H9 (cell line): ENCODE measurements around the gene RADIL. TPM values are rescaled to one million over a fixed set of nuclear protein-coding genes. Genes with fewer than 3 reads are reported as not detected.

Source experiments
- DNase-seq: peaks from one replicate; pipeline ENCODE4 v3.0.0-alpha.2; 2017
- H2AFZ ChIP-seq: one replicate; pipeline ENCODE4 v1.6.1; 2013; ENCODE audit warnings: mild to moderate bottlenecking, low read length, control low read depth, moderate library complexity
- H2AK5ac ChIP-seq: 2 replicates; pipeline ENCODE4 v1.6.1; 2013; ENCODE audit warnings: low read length, control low read depth, mixed read lengths; ENCODE audit not compliant: insufficient read length
- H2BK120ac ChIP-seq: one replicate; pipeline ENCODE4 v1.6.1; 2013; ENCODE audit warnings: low read depth, mild to moderate bottlenecking, low read length, control low read depth, inconsistent platforms; ENCODE audit not compliant: poor library complexity, severe bottlenecking
- H2BK12ac ChIP-seq: 2 replicates; pipeline ENCODE4 v1.6.1; 2013; ENCODE audit warnings: low read length, control low read depth, mixed read lengths, low read depth; ENCODE audit not compliant: insufficient read length
- H2BK15ac ChIP-seq: 2 replicates; pipeline ENCODE4 v1.6.1; 2013; ENCODE audit warnings: low read depth, low read length, control low read depth
- H2BK20ac ChIP-seq: one replicate; pipeline ENCODE4 v1.6.1; 2013; ENCODE audit warnings: low read depth, mild to moderate bottlenecking, low read length, control low read depth, inconsistent platforms; ENCODE audit not compliant: poor library complexity, severe bottlenecking
- H2BK5ac ChIP-seq: 2 replicates; pipeline ENCODE4 v1.6.1; 2013; ENCODE audit warnings: low read length, control low read depth, mixed read lengths; ENCODE audit not compliant: insufficient read length
- H3K14ac ChIP-seq: 2 replicates; pipeline ENCODE4 v1.6.1; 2013; ENCODE audit warnings: low read length, control low read depth; ENCODE audit not compliant: insufficient read depth
- H3K18ac ChIP-seq: 2 replicates; pipeline ENCODE4 v1.6.1; 2013; ENCODE audit warnings: low read depth, mild to moderate bottlenecking, mixed read lengths, low read length, control low read depth; ENCODE audit not compliant: insufficient read length
- H3K23ac ChIP-seq: 2 replicates; pipeline ENCODE4 v1.6.1; 2013; ENCODE audit warnings: low read length, control low read depth, mixed read lengths, low read depth; ENCODE audit not compliant: insufficient read length
- H3K23me2 ChIP-seq: 2 replicates; pipeline ENCODE4 v1.6.1; 2013; ENCODE audit warnings: low read depth, mild to moderate bottlenecking, mixed read lengths, low read length, control low read depth; ENCODE audit not compliant: insufficient read length, poor library complexity, severe bottlenecking
- H3K27ac ChIP-seq: 2 replicates; pipeline ENCODE4 v1.5.1; 2013; ENCODE audit warnings: low read length, control low read depth, mixed read lengths, low read depth; ENCODE audit not compliant: insufficient read length
- H3K27me3 ChIP-seq: 2 replicates; pipeline ENCODE4 v1.6.1; 2013; ENCODE audit warnings: low read length, control low read depth, inconsistent platforms; ENCODE audit not compliant: insufficient read depth
- H3K4ac ChIP-seq: 2 replicates; pipeline ENCODE4 v1.6.1; 2013; ENCODE audit warnings: low read depth, mild to moderate bottlenecking, control low read depth, inconsistent platforms, low read length, moderate library complexity
- H3K4me1 ChIP-seq: 2 replicates; pipeline ENCODE4 v1.6.1; 2013; ENCODE audit warnings: low read length, control low read depth, inconsistent platforms; ENCODE audit not compliant: insufficient read depth
- H3K4me2 ChIP-seq: 2 replicates; pipeline ENCODE4 v1.6.1; 2013; ENCODE audit warnings: low read length, control low read depth, mixed read lengths; ENCODE audit not compliant: insufficient read length, insufficient read depth
- H3K56ac ChIP-seq: 2 replicates; pipeline ENCODE4 v1.6.1; 2013; ENCODE audit warnings: low read depth, mild to moderate bottlenecking, mixed read lengths, low read length, control low read depth; ENCODE audit not compliant: insufficient read length
- H3K79me1 ChIP-seq: 2 replicates; pipeline ENCODE4 v1.6.1; 2013; ENCODE audit warnings: low read depth, mild to moderate bottlenecking, moderate library complexity, low read length, control low read depth, inconsistent platforms; ENCODE audit not compliant: insufficient read depth, poor library complexity, severe bottlenecking
- H3K79me2 ChIP-seq: 2 replicates; pipeline ENCODE4 v1.6.1; 2013; ENCODE audit warnings: low read length, control low read depth, inconsistent platforms; ENCODE audit not compliant: insufficient read depth
- H3K9ac ChIP-seq: 2 replicates; pipeline ENCODE4 v1.6.1; 2013; ENCODE audit warnings: low read length, control low read depth, mixed read lengths; ENCODE audit not compliant: insufficient read length; ENCODE audit errors: extremely low read depth
- H3K9me3 ChIP-seq: one replicate; pipeline ENCODE4 v1.6.1; 2013; ENCODE audit warnings: low read depth, low read length, inconsistent platforms; ENCODE audit not compliant: control insufficient read depth
- H3T11ph ChIP-seq: one replicate; pipeline ENCODE4 v1.6.1; 2013; ENCODE audit warnings: mild to moderate bottlenecking, low read length, control low read depth, inconsistent platforms
- H4K20me1 ChIP-seq: one replicate; pipeline ENCODE4 v1.6.1; 2013; ENCODE audit not compliant: control insufficient read depth, insufficient read length, insufficient read depth
- H4K5ac ChIP-seq: 2 replicates; pipeline ENCODE4 v1.6.1; 2013; ENCODE audit warnings: low read depth, mild to moderate bottlenecking, mixed read lengths, low read length, control low read depth; ENCODE audit not compliant: insufficient read length
- H4K8ac ChIP-seq: replicated peaks from 2 replicates; pipeline ENCODE4 v1.6.1; 2013; ENCODE audit warnings: low read length, control low read depth, mixed read lengths, low read depth; ENCODE audit not compliant: insufficient read length
- H4K91ac ChIP-seq: 2 replicates; pipeline ENCODE4 v1.6.1; 2013; ENCODE audit warnings: low read depth, mild to moderate bottlenecking, moderate library complexity, mixed read lengths, low read length, control low read depth; ENCODE audit not compliant: insufficient read length
- H3K27ac Mint-ChIP-seq, 3 experiments: 2 replicates in 2 of 3; 3 replicates in 1 of 3; pipeline ENCODE4 v1.8.0; 2020 to 2021; ENCODE audit warnings: mixed read lengths in 3 of 3, mild to moderate bottlenecking in 1 of 3, moderate library complexity in 1 of 3
- H3K27me3 Mint-ChIP-seq: 2 replicates; pipeline ENCODE4 v1.8.0; 2021; ENCODE audit warnings: low read depth, mild to moderate bottlenecking, moderate library complexity, mixed read lengths
- H3K36me3 Mint-ChIP-seq, 3 experiments: 2 replicates in 2 of 3; 3 replicates in 1 of 3; pipeline ENCODE4 v1.8.0; 2020 to 2021; ENCODE audit warnings: low read depth in 3 of 3, mixed read lengths in 3 of 3; ENCODE audit not compliant: insufficient read depth in 1 of 3
- H3K4me1 Mint-ChIP-seq, 2 experiments: 2 replicates each; pipeline ENCODE4 v1.8.0; 2020; ENCODE audit warnings: mixed read lengths in 2 of 2
- H3K4me3 Mint-ChIP-seq, 2 experiments: 2 replicates in 1 of 2; 3 replicates in 1 of 2; pipeline ENCODE4 v1.8.0; 2020 to 2021; ENCODE audit warnings: mild to moderate bottlenecking in 2 of 2, mixed read lengths in 2 of 2, moderate library complexity in 1 of 2
- H3K9me3 Mint-ChIP-seq, 2 experiments: 2 replicates in 1 of 2; 3 replicates in 1 of 2; pipeline ENCODE4 v1.8.0; 2020; ENCODE audit warnings: mild to moderate bottlenecking in 2 of 2, mixed read lengths in 2 of 2, moderate library complexity in 1 of 2
- CTCF ChIP-seq: fragments of 200-600 bp; sonication (generic); conservative IDR thresholded peaks from 3 replicates; pipeline ENCODE4 v1.8.0; 2021; ENCODE audit warnings: antibody characterized with exemption, mild to moderate bottlenecking
- WGBS: extraction: QIAGEN DNeasy Blood & Tissue Kit; methylation state at CpG from one replicate; pipeline ENCODE4 v1.1.7; 2013; ENCODE audit warnings: missing lambda C conversion rate, low lambda C conversion rate, mixed read lengths; ENCODE audit not compliant: insufficient read length; ENCODE audit errors: extremely low coverage; 5-methylcytosine and 5-hydroxymethylcytosine counted together
- total RNA-seq: library from RNA; stranded (reverse); gene quantifications from 2 replicates; pipeline ENCODE4 v1.2.1, GENCODE V29; 2021

RADIL gene
- total RNA-seq, 1 experiment from 2014 or later = 4.7 TPM

GRCh38 chr7:4929005-4929404 is 45.5 kb upstream of the RADIL start:
- no peak for DNase-seq
- Histone ChIP-seq H3K9ac (no peak overlapping the region), H3K79me2 (no peaks in the 10 kb centered on the region), H4K20me1 (no peaks in the 10 kb centered on the region), H3K9me3 (no peaks in the 10 kb centered on the region), H4K8ac (no peak overlapping the region), H3K27ac (no peak overlapping the region), H2BK20ac (no peak overlapping the region), H4K91ac (no peak overlapping the region), H3K79me1 (no peaks in the 10 kb centered on the region), H4K5ac (no peak overlapping the region), H3K4me2 (no peak overlapping the region), H3K4ac (no peak overlapping the region), H3T11ph (no peak overlapping the region), H3K27me3 (no peaks in the 10 kb centered on the region), H2BK5ac (no peak overlapping the region), H2BK12ac (no peak overlapping the region), H3K4me1 (no peaks in the 10 kb centered on the region), H3K56ac (no peak overlapping the region), H3K14ac (no peak overlapping the region), H2BK15ac (no peak overlapping the region), H2AK5ac (no peak overlapping the region), H2BK120ac (no peak overlapping the region), H3K18ac (no peak overlapping the region), H3K23ac (no peak overlapping the region), H3K23me2 (no peaks in the 10 kb centered on the region), H2AFZ (no peak overlapping the region)
- no CpG with 5 or more reads among the region's 8 CpGs for WGBS
- no peaks in the 10 kb centered on the region; a peak in 1 of 5 replicates for H3K9me3 Mint-ChIP-seq
- no peak for TF ChIP-seq CTCF
- H3K27ac Mint-ChIP-seq = no peak overlapping the region
- H3K27me3 Mint-ChIP-seq = peaks cover 8% of the 10 kb centered on the region
- no peaks in the 10 kb centered on the region for H3K4me1 Mint-ChIP-seq
- no peak overlapping the region for H3K4me3 Mint-ChIP-seq
- no peaks in the 10 kb centered on the region for H3K36me3 Mint-ChIP-seq
